ENCODE measurements around the gene NMT1. TPM values are rescaled to one million over a fixed set of nuclear protein-coding genes. Genes with fewer than 3 reads are reported as not detected.
A peak's percentile ranks its signal among the peaks of the same experiment; 100 is the strongest.

Gene NMT1
- total RNA-seq, 1 experiment from 2014 or later = 89.7 TPM

GRCh38 chr17:45016237-45016636 is 44.9 kb upstream of the NMT1 start:
- no peak for TF ChIP-seq CTCF (IDR thresholded peaks at IDR 0.05; ENCODE audit: unreplicated experiment)
- peaks cover 7% of the 10 kb centered on the region for H3K36me3 Mint-ChIP-seq (ENCODE audit: insufficient read depth, unreplicated experiment)
- DNase-seq (ENCODE audit: unreplicated experiment) = no peak
- H3K27ac Mint-ChIP-seq (ENCODE audit: low read depth, unreplicated experiment) = no peak overlapping the region
- peaks cover 15% of the 10 kb centered on the region for H3K4me1 Mint-ChIP-seq (ENCODE audit: insufficient read depth, unreplicated experiment)
- ChIA-PET CTCF (interaction anchor here (0.6 to 12.2 kb wide), 2 partner anchors 77 to 96 kb away, joined by 5 to 211 read pairs; no protein-coding TSS in a partner anchor), POLR2A (no interaction called here)
- no peak overlapping the region for H3K4me3 Mint-ChIP-seq (ENCODE audit: unreplicated experiment)
- no peaks in the 10 kb centered on the region for H3K27me3 Mint-ChIP-seq (ENCODE audit: insufficient read depth, unreplicated experiment)
- no TSS peak for BruUV-seq (replicated peaks)
- no peaks in the 10 kb centered on the region for H3K9me3 Mint-ChIP-seq (ENCODE audit: unreplicated experiment)
- intact Hi-C loops (cut with micrococcal nuclease) = no loop called here

DNA sequence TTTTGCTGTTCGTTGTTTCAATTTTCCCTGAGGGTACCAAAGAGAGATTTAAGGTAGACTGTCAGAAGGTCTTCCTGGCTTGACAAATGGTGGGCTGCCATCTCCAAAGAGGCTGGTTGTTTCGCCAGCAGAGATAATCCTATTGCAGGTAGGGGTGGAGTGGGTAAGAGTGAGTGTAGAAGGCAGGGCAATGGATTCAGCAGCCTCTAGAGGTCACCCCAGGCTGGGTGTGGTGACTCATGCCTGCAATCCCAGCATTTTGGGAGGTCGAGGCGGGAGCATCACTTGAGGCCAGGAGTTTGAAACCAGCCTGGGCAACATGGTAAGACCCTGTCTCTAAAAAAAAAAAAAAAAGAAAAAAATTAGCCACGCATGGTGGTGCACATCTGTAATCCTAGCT is 44.3 kb upstream of the NMT1 start:
- intact Hi-C loops (cut with micrococcal nuclease) = no loop called here
- CTCF ChIA-PET = interaction anchor here (0.6 to 12.2 kb wide), 5 partner anchors 30 to 383 kb away, joined by 3 to 211 read pairs (median 3); no protein-coding TSS in a partner anchor
- Mint-ChIP-seq H3K36me3 (ENCODE audit: insufficient read depth, unreplicated experiment) (peaks cover 7% of the 10 kb centered on the region), H3K4me1 (ENCODE audit: insufficient read depth, unreplicated experiment) (peaks cover 18% of the 10 kb centered on the region), H3K9me3 (ENCODE audit: unreplicated experiment) (no peaks in the 10 kb centered on the region), H3K27me3 (ENCODE audit: insufficient read depth, unreplicated experiment) (no peaks in the 10 kb centered on the region), H3K4me3 (ENCODE audit: unreplicated experiment) (no peak overlapping the region), H3K27ac (ENCODE audit: low read depth, unreplicated experiment) (no peak overlapping the region)
- BruUV-seq (replicated peaks) = no TSS peak
- POLR2A ChIA-PET = no interaction called here
- DNase-seq (ENCODE audit: unreplicated experiment) = peak; percentile 59
- peak; percentile 21 for TF ChIP-seq CTCF (IDR thresholded peaks at IDR 0.05; ENCODE audit: unreplicated experiment)

DNA sequence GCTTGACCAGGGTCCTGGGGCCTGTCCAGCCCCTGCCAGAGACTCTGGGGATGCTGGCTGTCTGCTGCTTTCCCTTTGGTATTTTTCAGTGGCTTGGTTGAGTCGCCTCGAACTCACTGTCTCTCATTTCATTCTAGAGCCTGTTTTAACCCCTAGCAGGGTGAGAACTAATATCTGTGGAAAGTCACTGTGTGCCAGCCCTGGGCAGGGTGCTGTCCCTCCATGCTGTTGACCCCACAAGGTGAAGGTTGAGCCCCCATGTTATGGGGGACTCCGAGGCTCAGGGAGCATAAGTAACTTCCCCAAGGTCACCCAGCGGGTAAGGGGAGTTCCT is 42.6 kb upstream of the NMT1 start:
- DNase-seq (ENCODE audit: unreplicated experiment) = no peak
- POLR2A ChIA-PET = interaction anchor here (0.8 to 5.6 kb wide), 4 partner anchors 37 to 99 kb away, joined by 3 to 51 read pairs (median 6); partner anchors contain the start of gene C1QL1
- Mint-ChIP-seq H3K27ac (ENCODE audit: low read depth, unreplicated experiment) (peak overlapping the region; percentile 61), H3K27me3 (ENCODE audit: insufficient read depth, unreplicated experiment) (no peaks in the 10 kb centered on the region), H3K9me3 (ENCODE audit: unreplicated experiment) (no peaks in the 10 kb centered on the region), H3K4me1 (ENCODE audit: insufficient read depth, unreplicated experiment) (peaks cover 18% of the 10 kb centered on the region), H3K36me3 (ENCODE audit: insufficient read depth, unreplicated experiment) (peaks cover 12% of the 10 kb centered on the region), H3K4me3 (ENCODE audit: unreplicated experiment) (peak overlapping the region; percentile 76)
- intact Hi-C loops (cut with micrococcal nuclease) = no loop called here
- CTCF ChIA-PET = interaction anchor here (0.6 to 12.2 kb wide), 7 partner anchors 17 to 542 kb away, joined by 3 to 211 read pairs (median 3); a partner anchor contains a TSS
- TF ChIP-seq CTCF (IDR thresholded peaks at IDR 0.05; ENCODE audit: unreplicated experiment) = no peak
- no TSS peak for BruUV-seq (replicated peaks)

DNA sequence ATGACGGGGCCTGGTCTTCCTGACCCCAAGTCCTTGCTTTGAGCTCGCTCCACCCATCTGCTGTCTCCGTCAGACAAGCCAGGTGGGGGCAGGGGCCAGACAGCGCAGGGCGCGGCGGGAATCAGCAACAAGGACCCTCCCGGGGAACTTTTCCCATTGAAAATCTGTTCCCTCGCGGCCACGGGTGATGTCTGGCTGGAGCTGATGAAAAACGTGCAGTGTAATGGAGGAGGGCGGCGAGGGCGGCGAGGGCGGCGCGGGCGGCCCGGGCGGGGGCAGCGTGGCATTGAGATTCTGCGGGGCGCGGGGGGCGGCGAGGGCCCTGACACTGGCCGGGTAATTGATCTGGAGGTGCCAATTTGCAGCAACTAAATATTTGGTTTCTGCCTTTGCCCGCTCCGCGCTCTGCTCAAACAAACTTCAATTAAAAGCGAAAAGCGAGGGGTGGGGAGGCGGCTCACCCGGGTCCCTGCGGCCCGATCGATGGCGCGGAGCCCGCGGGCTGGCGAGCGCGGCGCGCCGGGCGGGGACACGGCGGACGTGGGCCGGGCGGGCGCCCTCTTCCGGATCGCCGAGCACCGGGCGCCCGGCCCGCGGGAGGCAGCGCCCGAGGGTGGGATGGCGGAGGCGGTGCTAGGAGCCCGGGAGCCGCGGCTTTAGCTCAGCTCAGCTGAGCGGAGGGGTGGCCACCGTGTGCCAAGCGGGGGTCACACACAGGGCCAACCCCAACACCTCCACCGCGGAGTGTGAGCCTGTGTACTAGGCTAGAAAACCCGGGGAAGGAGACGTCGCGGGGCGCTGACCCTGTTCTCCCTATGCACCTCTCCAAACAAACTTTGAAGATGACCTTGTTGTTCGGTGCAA is 42.0 kb upstream of the NMT1 start:
- H3K4me1 Mint-ChIP-seq (ENCODE audit: insufficient read depth, unreplicated experiment) = peaks cover 18% of the 10 kb centered on the region
- peak overlapping the region; percentile 61 for H3K27ac Mint-ChIP-seq (ENCODE audit: low read depth, unreplicated experiment)
- intact Hi-C loops (cut with micrococcal nuclease) = no loop called here
- H3K27me3 Mint-ChIP-seq (ENCODE audit: insufficient read depth, unreplicated experiment) = no peaks in the 10 kb centered on the region
- ChIA-PET POLR2A (interaction anchor here (0.5 to 5.6 kb wide), 13 partner anchors 8 to 100 kb away, joined by 3 to 51 read pairs (median 4); partner anchors contain the start of gene C1QL1), CTCF (interaction anchor here (0.6 to 12.2 kb wide), 24 partner anchors 7 to 543 kb away, joined by 3 to 211 read pairs (median 3); partner anchors contain the start of gene GFAP)
- peaks cover 12% of the 10 kb centered on the region for H3K36me3 Mint-ChIP-seq (ENCODE audit: insufficient read depth, unreplicated experiment)
- peak overlapping the region; percentile 76 for H3K4me3 Mint-ChIP-seq (ENCODE audit: unreplicated experiment)
- peak; percentile 46 for DNase-seq (ENCODE audit: unreplicated experiment)
- BruUV-seq (replicated peaks) = no TSS peak
- H3K9me3 Mint-ChIP-seq (ENCODE audit: unreplicated experiment) = no peaks in the 10 kb centered on the region
- TF ChIP-seq CTCF (IDR thresholded peaks at IDR 0.05; ENCODE audit: unreplicated experiment) = peak; percentile 27
